ENCODE measurements around the gene HCFC1. TPM values are rescaled to one million over a fixed set of nuclear protein-coding genes. Genes with fewer than 3 reads are reported as not detected.

Gene HCFC1
- total RNA-seq, 1 experiment from 2014 or later, result 137 TPM

GRCh38 chrX:154012336-154012991, 40.8 kb upstream of the HCFC1 start:
- ChIA-PET POLR2A (ENCODE audit: low non-redundant PET) (no interaction called here), CTCF (interaction anchor here (0.6 kb wide), 1 partner anchor 535 kb away, joined by 4 read pairs; no protein-coding TSS in a partner anchor)
- intact Hi-C loops (cut with micrococcal nuclease; ENCODE audit: unreplicated experiment), result loop anchor here (2.0 kb wide), 2 partner anchors 38 to 522 kb away; no protein-coding TSS in a partner anchor
- no peaks in the 10 kb centered on the region for H3K27me3 ChIP-seq (replicated peaks; ENCODE audit: insufficient read depth, low read depth, low read length, poor library complexity)
- no peaks in the 10 kb centered on the region for H3K4me1 ChIP-seq (ENCODE audit: insufficient read depth, low read length, poor library complexity, severe bottlenecking)
- no peaks in the 10 kb centered on the region for H3K9me3 ChIP-seq (ENCODE audit: low read depth, low read length, poor library complexity, severe bottlenecking)
- TF ChIP-seq, protein P1, sequence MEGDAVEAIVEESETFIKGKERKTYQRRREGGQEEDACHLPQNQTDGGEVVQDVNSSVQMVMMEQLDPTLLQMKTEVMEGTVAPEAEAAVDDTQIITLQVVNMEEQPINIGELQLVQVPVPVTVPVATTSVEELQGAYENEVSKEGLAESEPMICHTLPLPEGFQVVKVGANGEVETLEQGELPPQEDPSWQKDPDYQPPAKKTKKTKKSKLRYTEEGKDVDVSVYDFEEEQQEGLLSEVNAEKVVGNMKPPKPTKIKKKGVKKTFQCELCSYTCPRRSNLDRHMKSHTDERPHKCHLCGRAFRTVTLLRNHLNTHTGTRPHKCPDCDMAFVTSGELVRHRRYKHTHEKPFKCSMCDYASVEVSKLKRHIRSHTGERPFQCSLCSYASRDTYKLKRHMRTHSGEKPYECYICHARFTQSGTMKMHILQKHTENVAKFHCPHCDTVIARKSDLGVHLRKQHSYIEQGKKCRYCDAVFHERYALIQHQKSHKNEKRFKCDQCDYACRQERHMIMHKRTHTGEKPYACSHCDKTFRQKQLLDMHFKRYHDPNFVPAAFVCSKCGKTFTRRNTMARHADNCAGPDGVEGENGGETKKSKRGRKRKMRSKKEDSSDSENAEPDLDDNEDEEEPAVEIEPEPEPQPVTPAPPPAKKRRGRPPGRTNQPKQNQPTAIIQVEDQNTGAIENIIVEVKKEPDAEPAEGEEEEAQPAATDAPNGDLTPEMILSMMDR (conservative IDR thresholded peaks at IDR 0.05; ENCODE audit: low read depth, low read length), result no peak
- no peak for TF ChIP-seq EZH2 (IDR thresholded peaks at IDR 0.05; ENCODE audit: borderline replicate concordance, low read depth, low read length, poor library complexity, severe bottlenecking)
- no peak overlapping the region for H3K27ac ChIP-seq (ENCODE audit: low read depth, low read length, poor library complexity, severe bottlenecking)
- peaks cover 24% of the 10 kb centered on the region for H3K36me3 ChIP-seq (ENCODE audit: insufficient read depth, low read length, poor library complexity, severe bottlenecking)
- DNase-seq (ENCODE audit: low spot score), result no peak
- no TSS peak for BruUV-seq (replicated peaks)
- H3K4me3 ChIP-seq (ENCODE audit: low read depth, low read length, poor library complexity, severe bottlenecking), result no peak overlapping the region

DNA sequence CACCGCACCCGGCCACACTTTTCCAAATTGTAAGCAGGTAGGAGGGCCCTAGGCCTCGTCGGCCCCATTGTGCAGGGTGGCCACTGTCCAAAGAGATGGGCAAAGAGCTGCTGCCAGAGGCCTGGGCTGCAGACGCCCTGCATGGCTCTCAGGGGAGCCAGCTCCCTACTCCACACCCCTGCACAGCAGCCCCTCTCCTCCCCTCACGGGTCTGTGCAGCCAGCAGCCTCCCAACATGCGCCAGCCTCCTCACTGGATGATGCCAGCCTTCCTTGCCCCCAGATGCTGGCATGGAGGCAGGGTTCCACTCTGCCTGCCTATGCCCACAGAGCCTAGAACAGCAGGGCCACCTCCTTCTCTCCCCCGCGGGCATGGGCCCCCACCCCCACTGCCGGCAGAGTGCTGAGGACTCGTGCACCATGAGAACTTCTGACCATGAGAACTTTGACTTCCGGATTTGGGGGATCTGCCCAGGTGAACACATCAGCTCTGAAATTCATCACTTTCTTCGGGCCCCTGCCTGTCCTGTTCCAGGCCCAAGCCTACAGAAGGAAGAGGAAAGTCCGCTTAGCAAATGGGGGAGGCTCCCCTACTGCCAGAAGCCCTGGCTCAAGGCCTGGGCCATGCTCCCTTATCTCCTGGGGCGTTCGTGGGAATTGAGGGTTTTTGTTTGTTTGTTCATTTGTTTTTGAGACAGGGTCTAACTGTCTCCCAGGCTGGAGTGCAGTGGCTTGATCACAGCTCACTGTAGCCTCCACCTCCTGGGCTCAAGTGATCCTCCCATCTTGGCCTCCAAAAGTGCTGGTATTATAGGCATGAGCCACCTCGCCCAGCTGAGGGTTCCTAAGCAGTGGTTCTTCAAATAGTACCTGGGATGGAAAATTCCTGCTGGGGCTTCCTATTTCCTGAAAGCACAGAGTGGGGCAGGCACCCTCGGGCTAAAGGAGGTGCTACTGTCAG, 40.0 kb upstream of the HCFC1 start:
- no peak overlapping the region for H3K4me3 ChIP-seq (ENCODE audit: low read depth, low read length, poor library complexity, severe bottlenecking)
- peaks cover 16% of the 10 kb centered on the region for H3K36me3 ChIP-seq (ENCODE audit: insufficient read depth, low read length, poor library complexity, severe bottlenecking)
- intact Hi-C loops (cut with micrococcal nuclease; ENCODE audit: unreplicated experiment), result loop anchor here (2.0 kb wide), 2 partner anchors 39 to 523 kb away; no protein-coding TSS in a partner anchor
- ChIA-PET CTCF (no interaction called here), POLR2A (ENCODE audit: low non-redundant PET) (no interaction called here)
- H3K9me3 ChIP-seq (ENCODE audit: low read depth, low read length, poor library complexity, severe bottlenecking), result no peaks in the 10 kb centered on the region
- no TSS peak for BruUV-seq (replicated peaks)
- DNase-seq (ENCODE audit: low spot score), result no peak
- H3K27me3 ChIP-seq (replicated peaks; ENCODE audit: insufficient read depth, low read depth, low read length, poor library complexity), result no peaks in the 10 kb centered on the region
- H3K4me1 ChIP-seq (ENCODE audit: insufficient read depth, low read length, poor library complexity, severe bottlenecking), result no peaks in the 10 kb centered on the region
- no peak overlapping the region for H3K27ac ChIP-seq (ENCODE audit: low read depth, low read length, poor library complexity, severe bottlenecking)
- TF ChIP-seq, protein P1 (conservative IDR thresholded peaks at IDR 0.05; ENCODE audit: low read depth, low read length), result no peak
- TF ChIP-seq EZH2 (IDR thresholded peaks at IDR 0.05; ENCODE audit: borderline replicate concordance, low read depth, low read length, poor library complexity, severe bottlenecking), result no peak

- Histone ChIP-seq H3K9me3 (ENCODE audit: low read depth, low read length, poor library complexity, severe bottlenecking) (no peaks in the 10 kb centered on the region), H3K36me3 (ENCODE audit: insufficient read depth, low read length, poor library complexity, severe bottlenecking) (peaks cover 7% of the 10 kb centered on the region), H3K4me3 (ENCODE audit: low read depth, low read length, poor library complexity, severe bottlenecking) (no peak overlapping the region), H3K27ac (ENCODE audit: low read depth, low read length, poor library complexity, severe bottlenecking) (no peak overlapping the region), H3K27me3 (replicated peaks; ENCODE audit: insufficient read depth, low read depth, low read length, poor library complexity) (no peaks in the 10 kb centered on the region), H3K4me1 (ENCODE audit: insufficient read depth, low read length, poor library complexity, severe bottlenecking) (no peaks in the 10 kb centered on the region)
- intact Hi-C loops (cut with micrococcal nuclease; ENCODE audit: unreplicated experiment), result no loop called here
- no peak for DNase-seq (ENCODE audit: low spot score)
- TF ChIP-seq EZH2 (IDR thresholded peaks at IDR 0.05; ENCODE audit: borderline replicate concordance, low read depth, low read length, poor library complexity, severe bottlenecking), result no peak
- TF ChIP-seq, protein P1 (conservative IDR thresholded peaks at IDR 0.05; ENCODE audit: low read depth, low read length), result no peak
- ChIA-PET POLR2A (ENCODE audit: low non-redundant PET) (no interaction called here), CTCF (no interaction called here)
- TSS peak; percentile 78 for BruUV-seq (replicated peaks)
These were observed 38.9 kb upstream of the HCFC1 start for GRCh38 chrX:154010330-154011087.
